Stimulated activated CD4-positive, alpha-beta T cell treated with anti-CD3 and anti-CD28 coated beads, TNF-alpha, amount 100 ng/mL, for 1 hour (primary cell): ENCODE data around the gene WWOX.
"Not testable (repeated sequence)": the region's sequence is repeated elsewhere in the genome, so short reads cannot be mapped to it uniquely, and the experiment has no call there.

Source experiments
- DNase-seq, 3 donors: peaks; one replicate each; pipeline ENCODE4 v3.0.0-alpha.2; 2020; ENCODE audit warnings: low read depth in 3 of 3, low spot score in 1 of 3

WWOX gene

GRCh38 chr16:79212114-79212791 lies 1112.8 kb downstream of the WWOX start:
- DNase-seq, result no peak

- DNase-seq, result no peak
Measured at GRCh38 chr16:79213214-79213613, 1113.8 kb downstream of the WWOX start.

DNA sequence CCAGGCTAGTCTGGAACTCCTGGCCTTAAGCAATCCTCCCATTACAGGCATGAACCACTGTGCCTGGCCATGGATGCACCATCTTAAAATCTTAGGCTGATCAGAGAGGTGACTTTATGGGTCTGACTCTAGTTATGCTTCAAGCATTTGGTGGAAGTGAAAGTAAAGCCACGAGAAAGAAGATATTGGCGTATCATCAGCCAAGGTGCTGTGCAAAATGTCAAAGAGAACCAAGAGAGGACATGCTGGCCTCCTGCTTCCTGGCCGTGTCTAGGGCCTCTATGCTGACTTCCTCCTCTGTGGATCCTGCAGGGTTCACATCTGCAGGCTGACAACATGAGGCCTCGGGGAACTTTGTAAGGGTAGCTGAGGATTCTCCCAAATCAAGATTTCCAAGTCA lies 1115.8 kb downstream of the WWOX start:
- no peak for DNase-seq

- no peak for DNase-seq
Measured at GRCh38 chr16:79217375-79218011, 1118.0 kb downstream of the WWOX start.

GRCh38 chr16:79218351-79218750 lies 1118.9 kb downstream of the WWOX start:
- no peak for DNase-seq

DNA sequence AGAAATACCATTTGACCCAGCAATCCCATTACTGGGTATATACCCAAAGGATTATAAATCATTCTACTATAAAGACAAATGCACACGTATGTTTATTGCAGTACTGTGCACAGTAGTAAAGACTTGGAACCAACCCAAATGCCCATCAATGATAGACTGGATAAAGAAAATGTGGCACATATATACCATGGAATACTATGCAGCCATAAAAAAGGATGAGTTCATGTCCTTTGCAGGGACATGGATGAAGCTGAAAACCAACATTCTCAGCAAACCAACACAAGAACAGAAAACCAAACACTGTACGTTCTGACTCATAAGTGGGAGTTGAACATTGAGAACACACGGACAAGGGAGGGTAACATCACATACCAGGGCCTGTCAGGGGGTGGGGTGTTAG lies 1126.5 kb downstream of the WWOX start:
- DNase-seq, result not testable (repeated sequence)

DNA sequence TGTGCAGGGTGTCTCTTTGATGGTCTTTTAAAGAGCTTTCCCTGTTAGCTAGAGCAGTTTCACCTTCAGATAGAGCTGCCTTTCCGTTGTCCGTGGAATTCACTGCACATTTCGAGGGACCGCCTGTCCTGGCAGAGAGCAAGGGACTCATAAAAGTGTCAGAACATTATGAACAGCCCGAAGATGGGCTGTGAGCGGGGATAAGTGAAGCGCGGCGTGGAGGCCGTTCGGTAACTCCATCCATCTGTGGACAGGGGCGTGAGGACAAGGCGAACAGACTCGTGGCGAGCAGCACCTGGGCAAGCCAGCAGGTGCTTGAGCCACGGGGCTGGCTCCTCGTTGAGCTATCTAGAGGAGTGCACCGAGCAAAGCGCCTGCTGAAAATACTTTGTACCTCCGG lies 1129.9 kb downstream of the WWOX start:
- no peak for DNase-seq

GRCh38 chr16:79245700-79246099 lies 1146.2 kb downstream of the WWOX start:
- not testable (repeated sequence) for DNase-seq

GRCh38 chr16:79247386-79247785 lies 1147.9 kb downstream of the WWOX start:
- no peak for DNase-seq

DNA sequence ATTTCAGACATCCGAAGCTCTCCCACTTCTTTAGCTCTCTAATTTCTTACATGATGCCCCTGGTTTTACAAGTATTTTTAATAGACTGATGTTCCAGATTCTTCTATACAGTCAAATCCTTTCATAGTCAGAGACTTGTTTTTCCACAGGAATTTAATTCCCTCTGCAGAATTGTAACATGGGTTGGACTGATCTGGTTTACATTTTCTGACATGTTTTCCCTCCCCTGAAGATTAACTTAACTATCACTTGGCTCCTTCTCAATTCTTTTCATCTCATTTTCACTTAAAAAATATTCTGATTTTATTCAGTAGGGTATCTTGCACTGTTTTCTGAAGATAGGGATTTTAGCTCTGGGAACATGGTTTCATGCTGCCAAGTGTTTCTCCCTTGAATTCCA lies 1148.9 kb downstream of the WWOX start:
- DNase-seq, result no peak

- DNase-seq, result no peak
Measured at GRCh38 chr16:79250502-79251098, 1151.1 kb downstream of the WWOX start.

- no peak for DNase-seq
Measured at GRCh38 chr16:79253100-79253631, 1153.7 kb downstream of the WWOX start.

DNA sequence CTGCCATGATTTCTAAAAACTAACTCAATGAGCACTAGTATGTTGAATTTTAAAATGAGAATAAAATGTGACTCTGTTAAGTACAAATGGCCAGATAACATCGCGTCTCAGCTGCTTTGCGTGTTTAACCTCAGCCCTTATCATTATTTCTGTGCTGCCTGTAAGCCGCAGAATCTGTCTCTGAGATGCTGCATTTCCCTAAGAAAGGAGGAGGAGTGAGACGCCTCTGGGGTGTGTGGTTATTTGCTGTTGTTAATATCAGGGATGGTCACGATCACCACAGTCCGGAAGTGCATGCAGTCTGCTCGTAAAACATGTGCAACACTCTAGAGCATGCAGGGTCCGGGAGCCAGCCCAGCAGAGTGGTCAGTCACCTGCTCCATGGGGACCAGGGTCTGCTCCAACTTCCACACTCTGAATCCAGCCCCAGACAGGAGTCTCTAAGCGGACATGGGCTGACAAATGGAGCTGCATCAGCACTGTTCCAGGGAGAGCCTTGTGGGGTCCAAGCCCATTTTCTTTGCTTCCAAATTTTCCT lies 1158.6 kb downstream of the WWOX start:
- no peak for DNase-seq

- DNase-seq, result not testable (repeated sequence)
Measured at GRCh38 chr16:79260890-79261289, 1161.4 kb downstream of the WWOX start.

DNA sequence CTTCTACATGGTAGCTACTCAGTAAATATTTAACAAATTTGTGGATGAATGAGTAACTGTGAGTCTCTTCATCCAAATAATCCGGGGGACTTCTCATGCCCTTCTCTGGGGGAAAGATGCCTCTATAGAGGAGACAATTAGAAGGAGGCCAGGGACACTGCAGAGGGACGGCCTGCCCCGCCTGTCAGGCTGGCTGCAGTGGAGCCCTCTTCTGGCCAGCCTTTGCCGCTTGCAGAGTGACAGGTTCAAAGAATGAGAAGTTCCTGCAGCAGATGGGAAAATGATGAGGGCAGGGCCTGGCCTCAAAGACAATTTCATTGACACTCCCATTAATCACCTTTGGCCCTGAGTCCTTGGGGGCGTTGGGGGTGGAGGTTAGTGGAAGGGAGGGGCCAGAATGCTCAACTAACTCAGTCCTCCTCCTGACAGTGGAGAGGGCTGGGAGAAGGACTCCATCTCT lies 1162.1 kb downstream of the WWOX start:
- DNase-seq, result no peak

DNA sequence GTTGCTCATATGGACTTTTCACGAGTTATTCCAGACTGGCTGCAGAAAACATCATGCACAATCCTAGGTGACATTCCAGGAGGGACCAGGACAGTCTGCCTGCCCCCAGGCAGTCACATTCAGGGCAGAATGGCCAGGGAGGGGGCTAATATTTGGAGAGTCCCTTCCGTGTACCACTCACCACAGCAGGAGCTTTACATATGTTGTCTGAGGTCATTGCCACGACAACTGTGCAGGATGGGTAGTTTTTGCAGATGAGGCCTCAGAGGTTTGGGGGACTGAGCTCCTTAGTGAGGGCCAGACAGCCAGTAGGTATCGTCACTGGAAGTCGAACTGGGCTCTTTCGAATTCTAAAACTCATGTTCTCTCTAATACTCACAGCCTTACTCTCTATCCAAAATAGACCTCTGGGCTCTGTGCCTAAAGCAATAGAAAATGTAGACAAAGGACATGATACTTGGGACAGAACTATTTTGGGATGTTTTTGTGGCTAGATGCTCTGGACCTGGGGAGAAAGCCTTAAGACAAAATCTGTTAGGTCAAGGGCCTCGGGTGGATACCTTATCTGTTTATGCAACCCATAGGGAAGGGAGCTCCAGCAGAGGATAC lies 1162.6 kb downstream of the WWOX start:
- DNase-seq, result no peak
